A549 (cell line): ENCODE results near the gene DEDD2.

ENCODE experiments used
- CTCF ChIP-seq: fragments of >200 bp; sonication (Bioruptor Twin); formaldehyde crosslinking; IDR thresholded peaks from 3 replicates; pipeline ENCODE4 v1.5.1; 2016
- RAD21 ChIP-seq, 2 experiments: fragments of >200 bp in 1 of 2; sonication (Bioruptor Twin) in 1 of 2; formaldehyde crosslinking in 1 of 2; IDR thresholded peaks in 1 of 2; conservative IDR thresholded peaks in 1 of 2; 2 replicates in 1 of 2; 3 replicates in 1 of 2; pipeline ENCODE4 v1.6.1; 2012 to 2018; ENCODE audit warnings: inconsistent platforms in 1 of 2

DNA sequence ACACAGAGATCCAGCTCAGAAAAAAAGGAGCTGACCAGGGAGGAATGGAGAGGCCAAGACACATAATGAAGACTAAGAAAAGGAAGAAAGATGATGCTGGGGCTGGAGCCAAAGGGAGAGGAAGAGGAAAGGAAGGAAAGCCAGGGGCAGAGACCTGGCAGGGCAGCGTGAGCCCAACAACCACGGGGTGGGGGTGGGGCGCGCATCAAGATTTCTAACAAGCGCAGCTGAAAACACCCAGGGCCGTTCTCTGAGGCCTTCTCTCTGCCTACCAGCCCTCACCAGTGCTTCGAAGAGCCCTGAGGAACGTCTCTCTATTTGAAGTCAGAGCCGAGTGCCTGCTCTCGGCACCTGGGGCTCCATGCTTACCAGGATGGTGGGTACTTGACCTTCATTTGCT, 61.7 kb downstream of the DEDD2 start:
- TF ChIP-seq CTCF (no peak), RAD21 (conservative IDR thresholded peaks at IDR 0.05 in 1 of 2, IDR thresholded peaks at IDR 0.05 in 1 of 2) (no peak)
